A549 (cell line): ENCODE measurements around the gene BTLA. TPM values are rescaled to one million over a fixed set of nuclear protein-coding genes. Genes with fewer than 3 reads are reported as not detected.
A peak's percentile ranks its signal among the peaks of the same experiment; 100 is the strongest.
"Not testable (repeated sequence)": the region's sequence is repeated elsewhere in the genome, so short reads cannot be mapped to it uniquely, and the experiment has no call there.

Experiments used
- ATAC-seq, 2 experiments: fragments of 200-7000 bp in 1 of 2; fragments of >200 bp in 1 of 2; cut with Nextera tagmentation in 1 of 2; cut with Tn5 transposase in 1 of 2; 3 replicates each; pipeline versions ENCODE4 v1.8.0 to v1.9.1; 2018 to 2020; ENCODE audit warnings: mild to moderate bottlenecking in 1 of 2, moderate library complexity in 1 of 2
- CTCF ChIA-PET: fragments of 300-600 bp; sonication (Branson Sonifier 250); formaldehyde crosslinking; extraction: SDS; loops from one replicate; lab custom pipeline; 2021; ENCODE audit warnings: antibody characterized with exemption, inconsistent platforms; lab: Yijun Ruan, JAX
- POLR2A ChIA-PET: fragments of 350-600 bp; formaldehyde crosslinking; extraction: SDS; loops from one replicate; lab custom pipeline; 2021; ENCODE audit warnings: antibody characterized with exemption, inconsistent platforms; lab: Yijun Ruan, JAX
- DNase-seq, 2 experiments: peaks; one replicate each; pipeline versions ENCODE4 v3.0.0 to v3.0.0-alpha.2; 2011 to 2016; ENCODE audit warnings: low read depth in 1 of 2, low spot score in 1 of 2
- FAIRE-seq: peaks from 2 replicates; lab custom pipeline; 2011; peaks lifted over from hg19 to GRCh38; lab: Jason Lieb, UNC
- H3K27ac ChIP-seq, 2 experiments: fragments of >200 bp; sonication (Bioruptor Twin); formaldehyde crosslinking; 3 replicates each; pipeline ENCODE4 v1.5.1; 2016 to 2017
- H3K4me1 ChIP-seq: fragments of >200 bp; sonication (Bioruptor Twin); formaldehyde crosslinking; 3 replicates; pipeline ENCODE4 v1.6.1; 2016
- H3K4me2 ChIP-seq: fragments of >200 bp; sonication (Bioruptor Twin); formaldehyde crosslinking; 3 replicates; pipeline ENCODE4 v1.6.1; 2016
- H3K4me3 ChIP-seq: fragments of >200 bp; sonication (Bioruptor Twin); formaldehyde crosslinking; 3 replicates; pipeline ENCODE4 v1.5.1; 2016
- H3K9me3 ChIP-seq: fragments of >200 bp; sonication (Bioruptor Twin); formaldehyde crosslinking; 3 replicates; pipeline ENCODE4 v1.6.1; 2016
- FOSB ChIP-seq: fragments of 250-450 bp; sonication (Bioruptor Pico); IDR thresholded peaks from 2 replicates; pipeline ENCODE4 v1.5.0; 2020; ENCODE audit warnings: mild to moderate bottlenecking, moderate library complexity
- GATA3 ChIP-seq: IDR thresholded peaks from 2 replicates; pipeline ENCODE4 v1.6.1; 2012; ENCODE audit warnings: borderline replicate concordance
- HEYL ChIP-seq: fragments of 250-450 bp; sonication (Bioruptor Pico); IDR thresholded peaks from 2 replicates; pipeline ENCODE4 v1.8.0; 2021; ENCODE audit warnings: mild to moderate bottlenecking, moderate library complexity
- HOXA7 ChIP-seq: fragments of 250-450 bp; sonication (Bioruptor Pico); IDR thresholded peaks from 2 replicates; pipeline ENCODE4 v1.5.0; 2020; ENCODE audit warnings: mild to moderate bottlenecking, moderate library complexity
- HOXB5 ChIP-seq: fragments of 250-450 bp; sonication (Bioruptor Pico); IDR thresholded peaks from 2 replicates; pipeline ENCODE4 v1.5.0; 2020; ENCODE audit warnings: mild to moderate bottlenecking, moderate library complexity
- JUNB ChIP-seq: fragments of >200 bp; sonication (Bioruptor Twin); formaldehyde crosslinking; IDR thresholded peaks from 2 replicates; pipeline ENCODE4 v1.6.1; 2016
- KDM1A ChIP-seq: fragments of 200-600 bp; sonication (generic); IDR thresholded peaks from 2 replicates; pipeline ENCODE4 v1.6.1; 2016; ENCODE audit warnings: low read depth, mild to moderate bottlenecking
- MAZ ChIP-seq: fragments of 150-350 bp; IDR thresholded peaks from 2 replicates; pipeline ENCODE4 v1.6.1; 2014; ENCODE audit warnings: antibody characterized with exemption, low read depth, low read length, borderline replicate concordance
- MYC ChIP-seq: IDR thresholded peaks from 2 replicates; pipeline ENCODE4 v1.6.1; 2012; ENCODE audit warnings: mild to moderate bottlenecking, inconsistent platforms, low read length, improper control_type of control experiment, borderline replicate concordance
- POLR2AphosphoS2 ChIP-seq: conservative IDR thresholded peaks from 2 replicates; pipeline ENCODE4 v1.6.1; 2012; ENCODE audit warnings: low read length, improper control_type of control experiment, inconsistent platforms
- RAD21 ChIP-seq, 2 experiments: fragments of >200 bp in 1 of 2; sonication (Bioruptor Twin) in 1 of 2; formaldehyde crosslinking in 1 of 2; IDR thresholded peaks in 1 of 2; conservative IDR thresholded peaks in 1 of 2; 2 replicates in 1 of 2; 3 replicates in 1 of 2; pipeline ENCODE4 v1.6.1; 2012 to 2018; ENCODE audit warnings: inconsistent platforms in 1 of 2
- WGBS: methylation state at CpG from one replicate; pipeline ENCODE4 v1.1.6; 2017; ENCODE audit errors: missing lambda C conversion rate; 5-methylcytosine and 5-hydroxymethylcytosine counted together
- polyA plus RNA-seq, 4 experiments: library from polyadenylated mRNA; depleted of rRNA in 3 of 4; stranded (reverse); fragments of >200 nt; fragmentation: RNase III in 1 of 4; extraction: RNeasy Plus Mini Kit Qiagen cat#74134 plus additional on column Dnase treatment in 1 of 4; gene quantifications; 2 replicates in 3 of 4; 3 replicates in 1 of 4; pipeline ENCODE4 v1.2.3, GENCODE V29; 2011 to 2017
- TF ChIP-seq, protein P1 (sequence below): fragments of 150-350 bp; IDR thresholded peaks from 2 replicates; pipeline ENCODE4 v1.6.1; 2014; ENCODE audit warnings: low read depth, mild to moderate bottlenecking, low read length
- TF ChIP-seq, protein P2 (sequence below): fragments of >200 bp; sonication (Bioruptor Twin); formaldehyde crosslinking; IDR thresholded peaks from 2 replicates; pipeline ENCODE4 v1.6.1; 2016
- TF ChIP-seq, protein P3 (sequence below): IDR thresholded peaks from 2 replicates; pipeline ENCODE4 v1.6.1; 2012; ENCODE audit warnings: low read depth, borderline replicate concordance
- TF ChIP-seq, protein P4 (sequence below): IDR thresholded peaks from 2 replicates; pipeline ENCODE4 v1.6.1; 2012

The BTLA gene
- polyA plus RNA-seq, 2 of the 4 experiments (the other 2 are of a cell fraction) = 0.03 TPM; not detected in 1

DNA sequence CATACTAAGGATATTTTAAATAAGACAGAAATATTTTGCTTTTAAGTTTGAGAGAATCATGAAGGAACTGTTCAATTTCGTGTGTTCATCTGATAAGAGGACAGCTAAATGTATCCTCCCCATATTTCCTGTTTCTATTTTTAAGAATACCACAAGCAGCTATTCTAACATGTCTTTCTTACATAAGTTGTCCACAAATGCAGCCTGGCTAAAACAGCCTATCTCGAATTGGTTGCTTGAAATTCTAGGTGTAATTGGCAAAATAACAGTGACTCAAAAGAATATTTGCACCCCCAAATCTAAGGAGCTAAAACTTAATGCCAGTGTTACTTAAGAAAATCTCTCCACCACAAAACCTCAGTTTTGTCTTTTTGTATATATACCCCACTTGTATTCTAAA is 35.0 kb downstream of the BTLA start:
- TF ChIP-seq HOXB5 (CRISPR knock-in tag) = no peak
- TF ChIP-seq JUNB = no peak
- TF ChIP-seq, protein P1, sequence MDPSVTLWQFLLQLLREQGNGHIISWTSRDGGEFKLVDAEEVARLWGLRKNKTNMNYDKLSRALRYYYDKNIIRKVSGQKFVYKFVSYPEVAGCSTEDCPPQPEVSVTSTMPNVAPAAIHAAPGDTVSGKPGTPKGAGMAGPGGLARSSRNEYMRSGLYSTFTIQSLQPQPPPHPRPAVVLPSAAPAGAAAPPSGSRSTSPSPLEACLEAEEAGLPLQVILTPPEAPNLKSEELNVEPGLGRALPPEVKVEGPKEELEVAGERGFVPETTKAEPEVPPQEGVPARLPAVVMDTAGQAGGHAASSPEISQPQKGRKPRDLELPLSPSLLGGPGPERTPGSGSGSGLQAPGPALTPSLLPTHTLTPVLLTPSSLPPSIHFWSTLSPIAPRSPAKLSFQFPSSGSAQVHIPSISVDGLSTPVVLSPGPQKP = no peak
- no peak for TF ChIP-seq HOXA7 (CRISPR knock-in tag)
- TF ChIP-seq HEYL (CRISPR knock-in tag) = no peak
- TF ChIP-seq, protein P2, sequence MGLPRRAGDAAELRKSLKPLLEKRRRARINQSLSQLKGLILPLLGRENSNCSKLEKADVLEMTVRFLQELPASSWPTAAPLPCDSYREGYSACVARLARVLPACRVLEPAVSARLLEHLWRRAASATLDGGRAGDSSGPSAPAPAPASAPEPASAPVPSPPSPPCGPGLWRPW = no peak
- TF ChIP-seq MYC = no peak
- TF ChIP-seq GATA3 = no peak
- no peak for TF ChIP-seq POLR2AphosphoS2
- TF ChIP-seq, protein P3, sequence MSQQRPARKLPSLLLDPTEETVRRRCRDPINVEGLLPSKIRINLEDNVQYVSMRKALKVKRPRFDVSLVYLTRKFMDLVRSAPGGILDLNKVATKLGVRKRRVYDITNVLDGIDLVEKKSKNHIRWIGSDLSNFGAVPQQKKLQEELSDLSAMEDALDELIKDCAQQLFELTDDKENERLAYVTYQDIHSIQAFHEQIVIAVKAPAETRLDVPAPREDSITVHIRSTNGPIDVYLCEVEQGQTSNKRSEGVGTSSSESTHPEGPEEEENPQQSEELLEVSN = no peak
- Histone ChIP-seq H3K4me1 (no peaks in the 10 kb centered on the region), H3K4me2 (no peak overlapping the region), H3K4me3 (no peak overlapping the region), H3K9me3 (no peaks in the 10 kb centered on the region), H3K27ac (no peak overlapping the region)
- no peak for DNase-seq
- POLR2A ChIA-PET = no interaction called here
- WGBS = 0% methylated on average over 2 of the region's 2 CpGs
- no peak for ATAC-seq
- CTCF ChIA-PET = no interaction called here
- FAIRE-seq = no peak

DNA sequence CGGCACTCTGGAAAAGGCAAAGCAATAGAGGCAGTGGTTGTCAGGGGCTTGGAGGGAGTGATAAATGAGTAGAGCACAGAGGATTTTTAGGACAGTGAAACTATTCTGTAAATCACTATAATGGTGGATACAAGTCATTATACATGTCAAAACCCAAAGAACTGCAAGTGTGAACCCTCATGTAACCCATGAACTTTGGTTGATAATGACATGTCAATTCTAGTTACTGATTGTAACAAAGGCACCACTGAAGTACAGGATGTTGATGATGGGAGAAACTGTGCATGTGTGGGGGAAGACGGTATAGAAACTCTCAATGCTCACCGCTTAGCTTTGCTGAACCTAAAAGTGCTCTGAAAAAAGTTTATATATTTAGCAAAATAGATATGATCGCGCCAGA is 36.0 kb downstream of the BTLA start:
- no peak for FAIRE-seq

DNA sequence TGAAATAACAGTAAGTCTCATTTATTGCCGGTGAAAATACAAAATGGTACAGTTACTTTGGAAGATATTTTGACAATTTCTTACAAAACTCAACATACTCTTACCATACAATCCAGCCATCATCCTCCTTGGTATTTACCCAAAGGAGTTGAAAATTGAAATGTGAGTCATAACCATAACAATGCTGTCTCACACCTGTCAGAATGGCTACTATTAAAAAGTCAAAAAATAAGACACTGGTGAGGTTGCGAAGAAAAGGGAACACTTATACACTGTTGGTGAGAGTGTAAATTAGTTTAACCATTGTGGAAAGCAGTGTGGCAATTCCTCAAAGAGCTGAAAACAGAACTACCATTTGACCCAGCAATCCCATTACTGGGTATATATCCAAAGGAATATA is 37.5 kb downstream of the BTLA start:
- POLR2A ChIA-PET = not testable (repeated sequence)

More for the DNA sequence above, 36.0 kb downstream of the BTLA start:
- ATAC-seq = no peak
- TF ChIP-seq, protein P4, sequence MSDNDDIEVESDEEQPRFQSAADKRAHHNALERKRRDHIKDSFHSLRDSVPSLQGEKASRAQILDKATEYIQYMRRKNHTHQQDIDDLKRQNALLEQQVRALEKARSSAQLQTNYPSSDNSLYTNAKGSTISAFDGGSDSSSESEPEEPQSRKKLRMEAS = no peak
- TF ChIP-seq, all 56 proteins: peak for 0
- no peak for DNase-seq
- no peak overlapping the region for H3K4me2 ChIP-seq
- WGBS = 68% methylated on average over 5 of the region's 5 CpGs
- no peak overlapping the region for H3K27ac ChIP-seq
- H3K4me1 ChIP-seq = no peaks in the 10 kb centered on the region
- ChIA-PET POLR2A (no interaction called here), CTCF (no interaction called here)
- no peaks in the 10 kb centered on the region for H3K9me3 ChIP-seq
- H3K4me3 ChIP-seq = no peak overlapping the region

DNA sequence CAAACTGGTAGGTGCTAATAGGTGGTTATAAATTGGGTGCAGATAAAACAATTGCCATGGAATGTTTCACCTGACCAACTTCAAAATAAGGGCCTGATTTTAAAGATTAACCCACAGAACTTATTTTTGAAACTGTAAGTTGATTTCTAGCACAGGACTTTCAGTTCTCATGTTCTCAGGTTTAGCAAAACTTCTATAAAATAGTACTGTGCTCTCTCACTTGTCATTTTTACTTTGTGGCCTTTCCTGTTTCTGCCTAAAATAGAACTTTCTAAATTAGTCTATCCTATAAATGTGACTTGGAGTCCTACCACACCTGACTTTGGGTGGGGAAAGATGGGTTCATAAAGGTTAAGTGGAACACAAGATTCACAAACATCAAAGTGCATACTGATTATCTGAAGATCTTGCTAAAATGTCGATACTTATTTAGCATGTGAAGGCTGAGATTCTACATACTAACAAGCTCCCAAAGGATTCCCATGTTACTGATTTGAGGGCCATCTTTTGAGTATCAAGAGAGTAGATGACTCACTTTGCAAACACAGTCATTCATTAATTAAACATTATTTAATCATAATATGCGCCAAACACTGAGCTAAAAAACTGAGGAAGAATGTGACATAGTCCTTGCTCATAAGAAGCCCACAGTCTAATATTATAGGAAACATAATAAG is 38.6 kb downstream of the BTLA start:
- no peak overlapping the region for H3K4me2 ChIP-seq
- ChIA-PET POLR2A (no interaction called here), CTCF (interaction anchor here (1.1 kb wide), 1 partner anchor 12 kb away, joined by 3 read pairs; no protein-coding TSS in a partner anchor)
- DNase-seq (no peak), ATAC-seq (no peak), FAIRE-seq (no peak)
- no peaks in the 10 kb centered on the region for H3K9me3 ChIP-seq
- no peak for TF ChIP-seq RAD21 (conservative IDR thresholded peaks at IDR 0.05 in 1 of 2, IDR thresholded peaks at IDR 0.05 in 1 of 2)
- TF ChIP-seq HOXB5 (CRISPR knock-in tag) = no peak
- H3K27ac ChIP-seq = no peak overlapping the region
- WGBS = 7% methylated on average over 2 of the region's 2 CpGs
- no peaks in the 10 kb centered on the region for H3K4me1 ChIP-seq
- H3K4me3 ChIP-seq = no peak overlapping the region

More for the DNA sequence above, 37.5 kb downstream of the BTLA start:
- ATAC-seq, CTCF ChIA-PET, H3K27ac ChIP-seq, H3K4me3 ChIP-seq, H3K4me1 ChIP-seq, H3K4me2 ChIP-seq, H3K9me3 ChIP-seq, DNase-seq: not testable (repeated sequence)
- FAIRE-seq = peak; percentile 32
- whole genome bisulfite sequencing = 79% methylated on average over 2 of the region's 2 CpGs

DNA sequence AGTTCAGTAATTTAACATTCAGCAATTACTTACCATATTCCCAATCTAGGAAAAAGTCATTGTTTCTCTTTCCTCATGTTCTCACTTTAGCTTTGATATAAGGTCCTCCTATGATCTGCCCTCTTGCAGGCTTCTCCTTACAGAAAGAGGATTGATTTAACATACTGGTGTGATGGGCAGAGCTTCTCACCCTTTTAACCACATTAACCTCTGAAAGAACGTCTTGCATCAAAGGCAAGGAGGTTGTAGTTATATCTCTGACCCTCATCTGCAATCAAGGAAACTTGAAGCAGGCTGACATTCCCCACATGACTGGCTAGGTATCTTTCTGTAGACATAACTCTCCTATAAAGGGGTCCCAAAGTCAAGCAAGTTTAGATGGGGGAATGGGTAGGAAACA is 39.5 kb downstream of the BTLA start:
- 14% methylated on average over 1 of the region's 1 CpG for WGBS
- Histone ChIP-seq H3K4me1 (no peaks in the 10 kb centered on the region), H3K4me2 (no peak overlapping the region), H3K9me3 (no peaks in the 10 kb centered on the region), H3K27ac (no peak overlapping the region), H3K4me3 (no peak overlapping the region)
- ChIA-PET CTCF (interaction anchor here (0.6 to 1.1 kb wide), 2 partner anchors 12 to 13 kb away, joined by 3 read pairs; no protein-coding TSS in a partner anchor), POLR2A (no interaction called here)
- FAIRE-seq = no peak
- ATAC-seq = no peak
- no peak for DNase-seq
- TF ChIP-seq KDM1A = no peak
- no peak for TF ChIP-seq FOSB (CRISPR knock-in tag)
- no peak for TF ChIP-seq JUNB
- no peak for TF ChIP-seq MAZ
